ENCODE data around the gene MZT2B. TPM values are rescaled to one million over a fixed set of nuclear protein-coding genes. Genes with fewer than 3 reads are reported as not detected.
"Not testable (repeated sequence)": the region's sequence is repeated elsewhere in the genome, so short reads cannot be mapped to it uniquely, and the experiment has no call there.

The MZT2B gene
- total and polyA plus RNA-seq, 2 of the 4 experiments (the other 2 are of a cell fraction), result 24.9 to 115 TPM

- TF ChIP-seq RAD21 (IDR thresholded peaks at IDR 0.05; ENCODE audit: low read length) (no peak), FOS (IDR thresholded peaks at IDR 0.05; ENCODE audit: low read depth, low read length) (no peak)
Observed at GRCh38 chr2:130154773-130155765, 27.0 kb upstream of the MZT2B start (continued).

GRCh38 chr2:130155956-130156623 is 26.0 kb upstream of the MZT2B start:
- H3K56ac ChIP-seq (ENCODE audit: extremely low read depth, insufficient read depth, low read length); H3K79me1 ChIP-seq (ENCODE audit: low read depth in 1 of 2, low read length in 2 of 2); H3K27me3 ChIP-seq (ENCODE audit: control insufficient read depth, insufficient read depth, low read length); H4K8ac ChIP-seq (ENCODE audit: low read depth in 2 of 2, low read length in 2 of 2); H2BK120ac ChIP-seq (ENCODE audit: low read depth, low read length); H3K4me2 ChIP-seq (ENCODE audit: low read depth, low read length); H3K4ac ChIP-seq (ENCODE audit: low read depth, low read length); dilution Hi-C loops (cut with HindIII; ENCODE audit: low sequenced_read_pairs, unreplicated experiment); BruUV-seq (replicated peaks); H3K9me3 ChIP-seq (ENCODE audit: control insufficient read depth, insufficient read depth, low read length); H3K4me3 ChIP-seq (ENCODE audit: insufficient read depth, low read depth, low read length); H2AFZ ChIP-seq (replicated peaks; ENCODE audit: low read length, poor library complexity); H3K14ac ChIP-seq (replicated peaks; ENCODE audit: low read depth, low read length); POLR2A ChIA-PET (ENCODE audit: unreplicated experiment); H2AK5ac ChIP-seq (ENCODE audit: low read depth, low read length); H4K20me1 ChIP-seq (ENCODE audit: insufficient read depth, low read length); H3K9ac ChIP-seq (ENCODE audit: low read depth, low read length); H2BK20ac ChIP-seq (ENCODE audit: low read depth, low read length); H3K9me1 ChIP-seq (ENCODE audit: insufficient read depth, low read length); H4K5ac ChIP-seq (ENCODE audit: low read depth, low read length); H2AK9ac ChIP-seq (replicated peaks; ENCODE audit: low read depth, low read length, poor library complexity); H2BK5ac ChIP-seq (ENCODE audit: low read depth, low read length, poor library complexity, severe bottlenecking); H4K91ac ChIP-seq (ENCODE audit: insufficient read depth, low read depth, low read length); H3K18ac ChIP-seq (ENCODE audit: low read depth, low read length); H3K4me1 ChIP-seq (ENCODE audit: control insufficient read depth, insufficient read depth, low read length); H3K23ac ChIP-seq (ENCODE audit: low read depth, low read length); H3K27ac ChIP-seq (ENCODE audit: insufficient read depth, low read length); H2BK15ac ChIP-seq (ENCODE audit: low read depth, low read length): not testable (repeated sequence)
- in situ Hi-C loops (cut with MboI; ENCODE audit: low sequenced_read_pairs) (loop anchor here (25.0 kb wide), 1 partner anchor 1356 kb away; no protein-coding TSS in a partner anchor), intact Hi-C loops (cut with micrococcal nuclease) (loop anchor here (1.0 kb wide), 1 partner anchor 176 kb away; no protein-coding TSS in a partner anchor)
- peaks cover 32% of the 10 kb centered on the region; the same call in 1 of the 2 replicates for H3K36me3 ChIP-seq (ENCODE audit: control insufficient read depth, insufficient read depth, low read length)
- TF ChIP-seq RAD21 (IDR thresholded peaks at IDR 0.05; ENCODE audit: low read length), result peak; percentile 31
- TF ChIP-seq CTCF (conservative IDR thresholded peaks at IDR 0.05; ENCODE audit: low read depth, low read length), result peak; percentile 48
- TF ChIP-seq SMC3 (IDR thresholded peaks at IDR 0.05; ENCODE audit: low read depth, low read length), result peak; percentile 23; the same call in 1 of the 2 replicates
- ATAC-seq (ENCODE audit: low read depth), result peak; percentile 83
- CTCF ChIA-PET, result interaction anchor here (0.7 to 1.5 kb wide), 2 partner anchors 11 to 177 kb away, joined by 3 to 5 read pairs; partner anchors contain the start of gene CCDC74B
- DNase-seq, result peak; percentile 33
- no CpG with 5 or more reads among the region's 16 CpGs for WGBS, 2 experiments (ENCODE audit: extremely low coverage in 2 of 2, insufficient read length in 1 of 2)

Measured in IMR-90 (cell line).